ENCODE measurements around the gene PITPNM1. TPM values are rescaled to one million over a fixed set of nuclear protein-coding genes. Genes with fewer than 3 reads are reported as not detected.

PITPNM1 gene
- polyA plus RNA-seq, 1 donor from 2014 or later, result 25.8 TPM

GRCh38 chr11:67499808-67500483 lies 5.2 kb downstream of the PITPNM1 start:
- Histone ChIP-seq H2AFZ (ENCODE audit: low read depth, low read length) (no peak overlapping the region), H3K27me3 (ENCODE audit: insufficient read depth, low read depth, low read length) (no peaks in the 10 kb centered on the region), H4K20me1 (ENCODE audit: insufficient read depth) (no peaks in the 10 kb centered on the region), H3K9ac (ENCODE audit: low read length) (no peak overlapping the region), H3K79me2 (replicated peaks; ENCODE audit: insufficient read depth, low read length) (peaks cover 15% of the 10 kb centered on the region), H3K36me3 (ENCODE audit: insufficient read depth, low read length) (no peaks in the 10 kb centered on the region), H3K9me3 (ENCODE audit: low read length) (no peaks in the 10 kb centered on the region), H3K4me3 (ENCODE audit: low read length) (no peak overlapping the region), H3F3A (ENCODE audit: insufficient read depth, low read length, poor library complexity, severe bottlenecking) (no peaks in the 10 kb centered on the region), H3K27ac (ENCODE audit: low read length) (no peak overlapping the region), H3K4me2 (ENCODE audit: low read length) (no peak overlapping the region), H3K9me2 (ENCODE audit: insufficient read depth, low read length) (no peaks in the 10 kb centered on the region)
- TF ChIP-seq MXI1 (conservative IDR thresholded peaks at IDR 0.05; ENCODE audit: poor library complexity, severe bottlenecking), result no peak
- no peak for TF ChIP-seq EZH2 (IDR thresholded peaks at IDR 0.05; ENCODE audit: borderline replicate concordance, insufficient read depth, low read length, poor library complexity, severe bottlenecking)
- TF ChIP-seq EP300 (conservative IDR thresholded peaks at IDR 0.05; ENCODE audit: poor library complexity, severe bottlenecking), result no peak
- TF ChIP-seq RAD21 (conservative IDR thresholded peaks at IDR 0.05), result no peak
- TF ChIP-seq POLR2AphosphoS5 (IDR thresholded peaks at IDR 0.05), result no peak
- no peak for TF ChIP-seq SMC3 (conservative IDR thresholded peaks at IDR 0.05; ENCODE audit: poor library complexity)
- TF ChIP-seq CTCF (IDR thresholded peaks at IDR 0.05; ENCODE audit: poor library complexity, severe bottlenecking), result no peak
- no peak for TF ChIP-seq REST (IDR thresholded peaks at IDR 0.05; ENCODE audit: borderline replicate concordance)
- no peak for TF ChIP-seq TAF1 (IDR thresholded peaks at IDR 0.05; ENCODE audit: low read depth)

DNA sequence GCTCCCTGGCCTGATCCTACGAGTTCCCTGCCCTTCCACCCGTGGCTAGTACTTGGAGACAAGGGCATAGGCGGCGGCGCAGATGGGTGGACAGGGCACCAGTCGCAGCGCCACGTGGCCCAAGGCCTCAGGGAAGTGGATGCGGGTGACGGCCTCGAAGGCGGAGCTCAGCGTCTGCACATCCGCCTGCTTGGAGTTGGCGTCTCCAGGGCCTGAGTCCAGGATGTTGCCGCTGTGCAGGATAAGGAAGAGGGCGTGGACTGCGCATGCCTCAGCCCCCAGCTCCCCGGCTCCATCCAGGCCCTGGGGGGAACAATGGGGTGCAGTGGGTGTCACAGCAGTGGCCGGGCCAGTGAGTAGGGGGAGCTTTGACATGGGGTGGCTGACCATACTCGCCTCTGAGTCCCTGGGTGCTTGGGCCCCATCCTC lies 6.6 kb downstream of the PITPNM1 start:
- H3K27ac ChIP-seq (ENCODE audit: low read length), result no peak overlapping the region
- no peaks in the 10 kb centered on the region for H3F3A ChIP-seq (ENCODE audit: insufficient read depth, low read length, poor library complexity, severe bottlenecking)
- H3K79me2 ChIP-seq (replicated peaks; ENCODE audit: insufficient read depth, low read length), result peaks cover 12% of the 10 kb centered on the region
- TF ChIP-seq POLR2AphosphoS5 (IDR thresholded peaks at IDR 0.05), result no peak
- TF ChIP-seq EP300 (conservative IDR thresholded peaks at IDR 0.05; ENCODE audit: poor library complexity, severe bottlenecking), result no peak
- no peaks in the 10 kb centered on the region for H3K36me3 ChIP-seq (ENCODE audit: insufficient read depth, low read length)
- H3K27me3 ChIP-seq (ENCODE audit: insufficient read depth, low read depth, low read length), result no peaks in the 10 kb centered on the region
- no peaks in the 10 kb centered on the region for H3K9me3 ChIP-seq (ENCODE audit: low read length)
- no peak overlapping the region for H3K4me2 ChIP-seq (ENCODE audit: low read length)
- H2AFZ ChIP-seq (ENCODE audit: low read depth, low read length), result no peak overlapping the region
- H3K9me2 ChIP-seq (ENCODE audit: insufficient read depth, low read length), result no peaks in the 10 kb centered on the region
- no peak overlapping the region for H3K4me3 ChIP-seq (ENCODE audit: low read length)
- H3K9ac ChIP-seq (ENCODE audit: low read length), result no peak overlapping the region
- no peaks in the 10 kb centered on the region for H4K20me1 ChIP-seq (ENCODE audit: insufficient read depth)
